ENCODE results near the gene C1QTNF6.

The C1QTNF6 gene

DNA sequence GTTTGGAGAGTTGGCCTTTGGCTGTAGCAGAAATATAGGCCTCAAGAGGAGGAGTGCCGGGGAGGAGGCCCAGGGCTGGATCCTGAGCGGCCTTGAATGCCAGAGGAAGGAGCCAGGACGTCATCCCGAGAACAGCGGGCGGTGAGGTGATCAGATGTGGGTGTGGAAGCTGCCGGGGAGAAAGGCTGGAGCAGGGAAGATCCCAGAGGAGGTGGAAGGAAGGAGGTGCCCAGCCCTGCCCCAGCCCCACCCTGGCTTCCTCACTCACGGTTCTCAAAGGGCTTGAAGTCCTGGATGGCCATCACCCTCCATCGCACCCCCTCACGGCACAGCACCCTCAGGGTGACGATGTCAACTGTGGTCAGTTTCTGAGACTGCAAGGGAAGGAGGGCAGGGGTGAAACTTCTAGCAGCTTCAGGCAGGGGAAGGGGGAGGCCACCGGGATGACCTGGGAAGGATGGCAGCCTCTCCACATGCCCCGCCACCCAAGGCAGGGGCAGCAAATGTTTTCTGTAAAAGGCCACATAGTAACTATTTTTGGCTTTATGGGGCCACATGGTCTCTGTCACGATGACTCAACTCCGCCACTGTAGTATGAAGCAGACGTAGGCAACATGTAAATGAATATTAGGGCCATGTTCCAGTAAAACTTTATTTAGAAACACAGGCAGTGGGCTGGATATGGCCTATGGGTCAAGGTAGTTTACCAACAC, 49.0 kb downstream of the C1QTNF6 start:
- no peak for TF ChIP-seq ZFX (IDR thresholded peaks at IDR 0.05; ENCODE audit: borderline replicate concordance)
- TF ChIP-seq, protein P1, sequence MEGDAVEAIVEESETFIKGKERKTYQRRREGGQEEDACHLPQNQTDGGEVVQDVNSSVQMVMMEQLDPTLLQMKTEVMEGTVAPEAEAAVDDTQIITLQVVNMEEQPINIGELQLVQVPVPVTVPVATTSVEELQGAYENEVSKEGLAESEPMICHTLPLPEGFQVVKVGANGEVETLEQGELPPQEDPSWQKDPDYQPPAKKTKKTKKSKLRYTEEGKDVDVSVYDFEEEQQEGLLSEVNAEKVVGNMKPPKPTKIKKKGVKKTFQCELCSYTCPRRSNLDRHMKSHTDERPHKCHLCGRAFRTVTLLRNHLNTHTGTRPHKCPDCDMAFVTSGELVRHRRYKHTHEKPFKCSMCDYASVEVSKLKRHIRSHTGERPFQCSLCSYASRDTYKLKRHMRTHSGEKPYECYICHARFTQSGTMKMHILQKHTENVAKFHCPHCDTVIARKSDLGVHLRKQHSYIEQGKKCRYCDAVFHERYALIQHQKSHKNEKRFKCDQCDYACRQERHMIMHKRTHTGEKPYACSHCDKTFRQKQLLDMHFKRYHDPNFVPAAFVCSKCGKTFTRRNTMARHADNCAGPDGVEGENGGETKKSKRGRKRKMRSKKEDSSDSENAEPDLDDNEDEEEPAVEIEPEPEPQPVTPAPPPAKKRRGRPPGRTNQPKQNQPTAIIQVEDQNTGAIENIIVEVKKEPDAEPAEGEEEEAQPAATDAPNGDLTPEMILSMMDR (IDR thresholded peaks at IDR 0.05), result no peak
- no peak overlapping the region for H3K27ac ChIP-seq

DNA sequence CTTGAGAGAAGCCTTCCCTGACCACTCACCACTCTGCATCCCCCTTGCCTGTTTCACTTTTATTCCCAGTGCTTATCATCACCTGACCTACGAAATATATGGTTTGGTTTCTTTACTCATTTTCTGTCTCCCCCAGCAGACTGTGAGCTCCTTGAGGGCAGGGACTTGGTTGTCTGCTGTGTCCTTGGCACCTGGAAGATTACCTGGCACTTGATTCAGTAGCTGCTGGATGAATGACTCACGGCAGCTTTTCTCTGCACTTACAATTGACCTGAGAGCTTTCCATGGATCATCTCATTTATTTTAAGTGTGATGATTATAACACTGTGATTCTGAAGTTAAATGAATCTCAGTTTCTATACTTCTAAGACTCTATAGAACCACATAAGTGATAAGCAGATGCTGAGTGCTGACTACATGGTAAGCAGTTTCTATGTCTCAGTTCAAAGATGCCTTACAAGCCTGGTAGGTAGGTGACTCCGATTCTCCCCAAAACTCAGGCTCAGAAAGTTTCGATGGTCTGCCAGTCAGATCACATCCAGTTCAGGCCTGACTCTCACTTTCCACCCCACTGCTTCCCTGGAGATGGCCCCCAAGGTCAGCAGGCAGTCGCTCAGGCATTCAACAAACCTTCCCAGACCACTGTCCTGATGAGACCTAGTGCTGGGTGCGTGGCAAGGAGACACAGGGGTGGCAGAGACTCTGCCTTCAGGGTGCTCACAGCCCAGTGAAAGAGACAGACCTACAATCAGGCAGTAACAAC, 50.0 kb downstream of the C1QTNF6 start:
- no peak overlapping the region for H3K27ac ChIP-seq
- TF ChIP-seq, protein P1 (IDR thresholded peaks at IDR 0.05), result no peak
- no peak for TF ChIP-seq ZFX (IDR thresholded peaks at IDR 0.05; ENCODE audit: borderline replicate concordance)

DNA sequence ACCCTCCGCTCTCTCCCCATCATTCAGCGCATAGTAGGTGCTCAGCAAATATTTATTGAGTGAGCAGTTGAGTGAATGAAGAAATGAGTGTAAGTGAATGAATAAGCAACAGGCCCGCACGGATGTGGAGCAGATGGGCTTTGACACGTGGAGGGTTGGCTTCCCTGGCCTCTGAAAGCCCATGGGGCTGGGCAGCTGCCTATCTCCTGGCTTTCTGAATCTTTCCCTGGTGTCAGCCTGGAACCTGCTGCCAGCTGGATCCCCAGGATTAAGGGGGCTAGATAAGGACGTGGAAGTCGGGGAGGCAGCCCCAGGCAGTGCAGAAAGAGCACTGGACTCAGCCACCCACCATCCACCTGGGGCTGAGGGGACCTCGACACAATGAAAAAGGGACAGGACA, 50.9 kb downstream of the C1QTNF6 start:
- no peak for TF ChIP-seq ZFX (IDR thresholded peaks at IDR 0.05; ENCODE audit: borderline replicate concordance)
- TF ChIP-seq, protein P1 (IDR thresholded peaks at IDR 0.05), result no peak

DNA sequence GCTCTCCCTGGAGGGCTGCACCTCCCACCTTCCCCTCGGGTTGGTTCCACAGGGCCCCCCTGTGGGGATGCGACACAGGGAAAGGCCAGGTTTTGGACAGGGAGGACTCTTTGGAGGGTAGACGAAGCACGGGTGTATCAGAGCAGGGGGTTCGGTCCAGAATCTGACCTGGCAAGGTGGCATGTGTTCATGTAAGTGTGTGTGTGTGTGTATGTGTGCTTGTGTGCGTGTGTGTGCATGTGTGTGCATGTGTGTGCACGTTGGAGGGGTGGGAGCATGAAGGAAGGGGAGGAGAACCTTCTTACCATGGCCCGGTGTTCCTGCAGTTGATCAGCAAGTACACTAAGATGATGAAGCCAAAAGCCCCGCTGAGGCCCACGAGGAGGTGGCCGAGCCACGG, 53.0 kb downstream of the C1QTNF6 start:
- TF ChIP-seq, protein P1 (IDR thresholded peaks at IDR 0.05), result no peak
- H3K27ac ChIP-seq, result no peak overlapping the region

More for the DNA sequence above, 50.9 kb downstream of the C1QTNF6 start:
- no peak overlapping the region for H3K27ac ChIP-seq

DNA sequence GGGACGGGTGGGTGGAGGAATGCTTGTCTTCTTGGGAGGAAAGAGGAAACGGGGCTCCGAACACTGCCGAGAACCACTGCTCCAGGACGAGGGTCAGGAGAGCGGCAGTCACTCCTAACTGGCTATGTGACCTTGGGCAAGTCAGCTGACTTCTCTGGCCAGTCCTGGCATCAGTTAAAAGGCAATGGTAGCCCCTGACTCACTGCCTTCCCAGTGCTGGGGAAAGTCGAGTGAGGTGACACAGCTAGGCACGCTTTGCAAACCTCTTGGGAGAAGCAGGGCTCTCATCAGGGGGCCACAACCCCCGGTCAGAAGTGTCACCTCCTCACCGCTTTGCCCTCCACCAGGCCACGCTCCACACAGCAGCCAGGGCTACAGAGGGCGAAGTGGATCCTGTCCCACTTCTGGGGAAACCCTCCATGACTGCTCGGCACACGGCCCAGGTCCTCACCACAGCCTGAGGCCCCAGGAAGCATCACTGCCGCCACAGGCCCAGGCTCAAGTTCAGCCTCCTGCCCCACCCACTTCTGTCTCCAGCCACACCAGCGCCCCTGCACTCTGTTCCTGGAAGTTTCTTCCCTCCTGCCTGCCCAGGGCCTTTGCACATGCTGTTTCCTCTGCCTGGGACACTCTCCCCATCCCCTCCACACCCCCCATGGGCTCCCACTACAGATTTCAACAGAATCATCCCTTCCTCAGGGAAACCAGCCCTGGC, 54.6 kb downstream of the C1QTNF6 start:
- no peak for TF ChIP-seq ZFX (IDR thresholded peaks at IDR 0.05; ENCODE audit: borderline replicate concordance)
- H3K27ac ChIP-seq, result no peak overlapping the region

DNA sequence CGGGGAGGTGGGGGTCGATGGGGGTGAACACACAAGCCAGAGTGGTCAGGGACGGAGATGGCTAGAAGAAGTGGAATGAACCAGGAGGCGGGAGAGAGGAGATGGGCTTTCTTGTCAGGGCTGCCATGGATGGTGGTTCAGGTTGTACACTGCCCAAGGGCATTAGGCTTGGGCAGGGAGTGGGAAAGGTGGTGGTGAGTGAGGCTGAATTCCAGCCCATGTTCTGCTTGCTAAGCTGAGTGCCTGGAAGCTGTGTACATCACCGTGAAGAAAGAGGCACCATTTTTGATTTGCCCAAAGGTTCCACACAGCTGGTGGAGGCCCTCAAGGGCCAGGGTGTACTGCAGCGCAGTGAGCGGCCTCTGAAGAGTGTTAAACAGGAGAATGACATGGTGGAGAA, 55.3 kb downstream of the C1QTNF6 start:
- TF ChIP-seq, protein P1 (IDR thresholded peaks at IDR 0.05), result no peak
- TF ChIP-seq ZFX (IDR thresholded peaks at IDR 0.05; ENCODE audit: borderline replicate concordance), result no peak
- H3K27ac ChIP-seq, result no peak overlapping the region

Measured in 22Rv1 (cell line).